T-helper 22 cell (primary cell): ENCODE measurements around the gene CROCC.

ENCODE experiments used
- DNase-seq: peaks from one replicate; pipeline ENCODE4 v3.0.0-alpha.2; 2020; ENCODE audit warnings: low read depth

Gene CROCC

DNA sequence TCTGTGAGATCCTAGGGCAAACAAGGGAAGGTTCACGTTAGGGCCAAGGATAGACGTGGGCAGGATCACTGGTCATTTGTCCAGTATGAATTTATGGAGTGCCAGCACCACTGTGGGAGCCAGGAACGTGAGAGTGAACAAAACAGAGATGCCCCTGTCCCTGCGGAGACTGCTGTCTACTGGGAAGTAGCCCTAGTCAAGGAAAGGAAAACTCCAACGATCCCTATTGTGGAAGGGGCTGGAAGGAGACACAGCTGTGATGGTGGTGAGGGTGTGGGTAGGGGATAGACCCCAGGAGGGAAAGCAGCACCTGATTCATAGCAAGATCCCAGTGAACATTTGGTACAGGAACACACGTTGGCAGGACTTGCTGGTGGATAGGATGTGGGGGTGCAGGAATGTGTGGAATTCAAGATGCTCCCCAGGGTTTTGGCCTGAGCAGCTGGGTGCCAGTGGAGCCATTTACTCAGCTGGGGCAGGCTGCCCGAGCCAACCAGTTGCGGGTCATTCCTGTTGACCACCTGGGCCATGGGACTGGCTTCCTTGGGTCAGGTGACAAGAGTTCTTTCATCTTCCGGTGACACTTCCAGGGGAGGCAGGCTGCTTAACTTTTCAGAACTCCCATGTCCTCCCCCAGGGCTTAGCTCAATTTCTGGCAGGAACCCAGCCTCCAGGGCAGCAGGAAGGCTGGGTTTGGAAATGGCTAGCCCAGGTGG lies 91.2 kb downstream of the CROCC start:
- DNase-seq: no peak

GRCh38 chr1:17013491-17014320 lies 92.0 kb downstream of the CROCC start:
- no peak for DNase-seq

DNA sequence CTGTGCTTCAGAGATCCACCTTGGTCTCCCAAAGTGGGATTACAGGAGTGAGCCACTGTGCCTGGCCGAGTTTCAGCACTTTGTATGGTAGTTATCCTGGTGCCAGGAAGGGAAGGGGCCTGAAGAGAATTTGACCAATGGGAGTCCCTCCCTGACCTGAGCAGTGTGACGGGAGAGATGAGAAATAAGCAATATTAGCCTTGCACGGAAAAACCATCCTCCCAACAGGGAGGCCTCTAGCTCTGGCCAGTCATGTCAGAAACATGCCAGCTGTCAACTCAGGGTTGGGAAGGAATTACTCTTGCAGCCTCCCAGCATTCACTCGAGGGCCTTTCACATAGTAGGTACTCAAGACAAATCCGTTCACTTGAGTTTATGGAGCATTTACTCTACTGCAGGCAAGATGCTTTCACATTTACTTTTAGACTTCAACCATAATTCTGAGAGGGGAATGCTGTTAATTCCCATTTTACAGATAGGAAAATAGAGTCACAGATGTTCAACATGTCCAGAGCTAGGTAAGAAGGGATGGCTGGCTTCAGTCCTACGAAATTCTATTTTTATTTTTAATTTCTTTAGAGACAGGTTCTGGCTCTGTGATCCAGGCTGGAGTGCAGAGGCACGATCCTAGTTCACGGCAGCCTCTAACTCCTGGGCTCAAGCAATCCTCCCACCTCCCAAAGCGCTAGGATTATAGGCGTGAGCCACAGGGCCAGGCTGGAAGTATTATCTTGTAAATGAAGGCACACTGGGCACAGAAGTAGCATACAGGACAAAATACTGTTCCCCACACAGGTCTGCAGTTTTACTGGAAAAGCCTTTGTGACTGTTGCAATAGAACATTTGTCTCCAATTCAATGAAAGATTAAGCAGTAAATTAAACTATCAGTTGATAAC lies 93.2 kb downstream of the CROCC start:
- DNase-seq: no peak

GRCh38 chr1:17016317-17016661 lies 94.6 kb downstream of the CROCC start:
- no peak for DNase-seq

DNA sequence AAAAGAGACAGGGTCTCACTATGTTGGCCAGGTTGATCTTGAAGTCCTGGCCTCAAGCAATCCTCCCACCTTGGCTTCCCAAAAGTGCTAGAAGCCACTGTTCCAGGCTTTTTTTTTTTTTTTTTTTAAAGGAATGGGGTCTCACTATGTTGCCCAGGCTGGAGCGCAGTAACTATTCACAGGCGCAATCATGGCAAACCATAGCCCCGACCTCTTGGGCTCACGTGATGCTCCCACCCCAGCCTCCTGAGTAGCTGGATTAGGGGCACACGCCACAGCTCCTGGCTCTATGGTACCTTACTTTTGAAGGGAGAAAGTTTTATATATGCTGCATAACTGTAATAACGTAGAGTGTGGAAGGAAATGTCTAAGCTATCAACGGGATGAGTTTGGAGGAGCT lies 95.7 kb downstream of the CROCC start:
- no peak for DNase-seq

GRCh38 chr1:17018849-17019248 lies 97.1 kb downstream of the CROCC start:
- DNase-seq: no peak

DNA sequence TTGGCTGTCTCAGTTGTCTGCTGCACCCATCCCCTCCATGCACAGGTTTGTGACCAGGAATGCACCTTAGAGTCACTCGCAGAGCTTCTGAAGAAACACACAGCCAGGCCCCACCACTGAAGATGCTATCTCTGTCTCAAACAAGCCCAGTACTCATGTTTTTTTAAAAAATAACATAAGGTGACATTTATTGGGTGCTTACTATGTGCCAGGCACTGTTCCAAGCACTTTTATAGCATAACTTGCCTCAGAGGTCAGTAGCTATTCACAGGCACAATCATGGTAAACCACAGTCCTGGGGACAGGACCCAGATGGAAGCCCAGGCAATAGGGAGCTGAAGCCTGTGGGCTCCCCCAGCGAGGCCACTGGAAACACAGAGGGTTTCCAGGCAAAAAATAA lies 98.8 kb downstream of the CROCC start:
- no peak for DNase-seq

GRCh38 chr1:17021896-17022295 lies 100.2 kb downstream of the CROCC start:
- no peak for DNase-seq
